Measurements from ENCODE around the gene NFATC1.

Gene NFATC1

GRCh38 chr18:79459946-79460480 lies 64.3 kb downstream of the NFATC1 start:
- DNase-seq: no peak

GRCh38 chr18:79460481-79461300 lies 65.0 kb downstream of the NFATC1 start:
- no peak for DNase-seq

GRCh38 chr18:79461627-79462026 lies 65.9 kb downstream of the NFATC1 start:
- no peak for DNase-seq

- no peak for DNase-seq
Observed at GRCh38 chr18:79463424-79463960, 67.8 kb downstream of the NFATC1 start.

DNA sequence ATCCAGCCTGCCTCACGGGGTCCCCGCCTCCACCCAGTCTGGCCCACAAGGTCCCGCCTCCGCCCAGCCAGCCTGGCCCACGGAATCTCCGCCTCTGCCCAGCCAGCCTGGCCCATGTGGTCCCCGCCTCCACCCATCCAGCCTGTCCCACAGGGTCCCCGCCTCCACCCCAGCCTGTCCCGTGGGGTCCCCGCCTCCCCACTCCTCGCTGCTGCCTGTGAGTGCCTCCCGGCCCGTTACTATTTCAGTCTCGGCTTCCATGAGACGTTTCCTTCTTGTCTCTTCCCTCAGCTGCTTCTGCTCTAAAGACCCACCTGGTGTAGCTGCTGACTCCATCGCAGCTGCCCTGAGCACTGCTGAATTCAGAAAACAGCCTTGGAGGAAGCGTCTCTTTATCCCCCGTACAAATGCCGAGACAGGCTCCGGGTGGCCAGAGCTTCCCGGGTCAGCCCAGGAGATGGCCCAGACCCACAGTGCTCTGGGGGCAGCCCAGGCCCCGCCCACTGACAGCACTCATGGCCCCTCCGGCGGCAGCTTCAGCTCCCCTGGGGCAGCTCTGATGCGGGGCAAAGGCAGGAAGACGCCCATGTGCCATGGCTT lies 69.8 kb downstream of the NFATC1 start:
- DNase-seq: no peak

GRCh38 chr18:79466591-79466990 lies 70.9 kb downstream of the NFATC1 start:
- DNase-seq: no peak

GRCh38 chr18:79467126-79467525 lies 71.4 kb downstream of the NFATC1 start:
- DNase-seq: no peak

DNA sequence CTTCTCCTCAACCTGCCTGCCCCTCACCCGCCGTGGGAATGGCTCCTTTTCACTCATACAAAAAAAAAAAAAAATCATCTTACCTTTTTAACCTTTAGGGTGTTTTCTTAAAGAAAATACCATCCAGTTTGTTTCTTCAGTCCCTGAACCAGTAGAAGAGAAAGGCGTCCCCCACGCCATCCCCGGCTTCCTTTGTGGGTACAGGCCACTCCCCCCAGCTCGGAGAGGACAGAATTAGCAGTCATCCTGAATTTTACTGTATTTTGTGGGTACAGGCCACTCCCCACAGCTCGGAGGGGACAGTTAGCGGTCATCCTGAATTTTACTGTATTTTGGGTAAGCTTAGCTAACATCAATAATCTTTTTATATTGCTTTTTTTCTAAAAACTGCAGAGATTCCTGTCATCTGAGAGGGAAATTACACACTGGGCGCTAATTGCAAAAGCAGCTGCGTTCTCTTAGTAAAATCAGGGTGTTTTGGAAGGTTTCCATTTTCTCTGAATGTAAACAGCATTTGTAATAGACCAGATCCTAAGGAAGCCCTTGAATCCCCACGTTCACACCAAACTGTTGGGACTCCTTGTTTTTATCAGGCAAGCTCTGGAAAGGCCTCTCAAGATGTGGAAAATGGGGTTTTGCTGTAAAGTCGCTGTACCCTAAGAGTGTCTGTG lies 72.5 kb downstream of the NFATC1 start:
- DNase-seq: no peak

- DNase-seq: no peak
Observed at GRCh38 chr18:79469309-79469708, 73.6 kb downstream of the NFATC1 start.

DNA sequence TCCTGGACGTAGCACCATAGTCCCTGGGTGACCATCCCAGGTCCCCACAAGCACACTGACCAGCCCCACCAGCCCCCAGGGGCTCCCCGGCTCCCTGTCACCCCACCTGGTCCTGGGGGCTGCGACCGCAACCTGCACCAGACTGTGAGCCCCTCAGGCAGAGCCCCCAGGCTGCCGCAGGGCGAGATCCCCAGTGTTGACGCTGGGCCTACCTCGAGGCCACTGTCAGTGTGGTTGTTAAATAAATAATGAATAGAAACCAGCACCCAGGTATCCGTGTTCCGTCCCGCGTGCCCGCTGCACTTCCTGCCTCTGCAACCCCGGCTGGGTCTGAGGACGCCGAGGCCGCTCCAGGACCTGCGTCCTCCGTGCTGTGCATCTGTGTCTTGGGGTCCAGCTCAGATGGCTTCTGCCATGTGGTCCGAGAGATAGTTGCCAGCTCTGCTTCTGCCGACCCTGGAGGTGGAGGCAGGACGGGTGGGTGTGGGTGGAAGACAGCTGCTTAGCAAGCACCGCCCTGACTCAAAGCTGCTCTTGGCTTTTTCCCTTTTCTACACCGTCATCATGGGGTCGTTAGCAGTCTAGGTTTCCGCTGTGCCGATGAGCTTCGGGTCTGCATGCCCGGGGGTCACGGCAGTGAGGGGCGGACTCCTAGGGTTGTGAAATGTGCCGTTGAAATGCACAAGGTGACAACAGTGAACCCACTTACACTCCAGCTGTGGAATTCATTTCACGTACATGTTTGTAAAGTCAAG lies 74.2 kb downstream of the NFATC1 start:
- no peak for DNase-seq

GRCh38 chr18:79470547-79470946 lies 74.8 kb downstream of the NFATC1 start:
- no peak for DNase-seq

DNA sequence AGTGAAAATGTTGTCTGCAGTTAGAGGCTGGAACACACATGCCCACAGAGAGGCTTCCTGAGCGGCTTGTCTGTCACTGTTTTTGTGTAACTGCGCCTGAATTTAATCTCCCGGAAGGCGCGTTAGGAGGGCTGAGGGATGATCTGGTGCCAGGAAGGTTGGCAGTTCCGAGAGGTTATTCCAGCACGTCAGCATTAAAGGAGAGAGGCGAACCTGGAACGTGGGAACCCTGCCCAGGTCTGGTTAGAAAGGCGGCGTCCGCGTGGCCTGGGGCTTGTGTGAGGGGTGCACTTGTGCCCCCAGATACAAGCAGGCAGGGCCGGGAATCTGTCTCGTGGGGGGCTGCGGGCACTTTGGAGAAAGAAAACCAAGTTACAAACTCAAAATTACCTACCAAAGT lies 75.3 kb downstream of the NFATC1 start:
- no peak for DNase-seq

GRCh38 chr18:79471597-79471996 lies 75.9 kb downstream of the NFATC1 start:
- DNase-seq: no peak

GRCh38 chr18:79472176-79472575 lies 76.4 kb downstream of the NFATC1 start:
- DNase-seq: no peak

DNA sequence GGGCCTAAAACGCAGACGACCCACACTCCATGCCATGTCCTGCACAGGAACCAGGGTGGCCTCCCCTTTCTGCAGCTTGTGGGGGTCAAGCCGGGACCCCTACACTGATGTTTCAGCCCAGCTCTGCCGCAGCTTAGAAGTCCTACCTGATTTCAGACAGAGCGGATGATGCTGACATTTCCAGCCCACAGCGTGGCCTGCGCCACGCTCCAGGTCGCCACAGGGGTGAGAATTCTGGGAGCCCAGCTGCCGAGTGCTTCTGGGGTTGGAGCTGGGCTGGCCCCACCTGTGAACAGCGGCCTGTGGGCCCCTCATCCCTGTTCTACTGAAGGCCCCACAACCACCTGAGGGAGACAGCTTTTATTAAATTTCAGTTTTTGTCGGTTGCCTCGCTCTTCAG lies 77.2 kb downstream of the NFATC1 start:
- DNase-seq: no peak

GRCh38 chr18:79476031-79476917 lies 80.5 kb downstream of the NFATC1 start:
- no peak for DNase-seq

DNA sequence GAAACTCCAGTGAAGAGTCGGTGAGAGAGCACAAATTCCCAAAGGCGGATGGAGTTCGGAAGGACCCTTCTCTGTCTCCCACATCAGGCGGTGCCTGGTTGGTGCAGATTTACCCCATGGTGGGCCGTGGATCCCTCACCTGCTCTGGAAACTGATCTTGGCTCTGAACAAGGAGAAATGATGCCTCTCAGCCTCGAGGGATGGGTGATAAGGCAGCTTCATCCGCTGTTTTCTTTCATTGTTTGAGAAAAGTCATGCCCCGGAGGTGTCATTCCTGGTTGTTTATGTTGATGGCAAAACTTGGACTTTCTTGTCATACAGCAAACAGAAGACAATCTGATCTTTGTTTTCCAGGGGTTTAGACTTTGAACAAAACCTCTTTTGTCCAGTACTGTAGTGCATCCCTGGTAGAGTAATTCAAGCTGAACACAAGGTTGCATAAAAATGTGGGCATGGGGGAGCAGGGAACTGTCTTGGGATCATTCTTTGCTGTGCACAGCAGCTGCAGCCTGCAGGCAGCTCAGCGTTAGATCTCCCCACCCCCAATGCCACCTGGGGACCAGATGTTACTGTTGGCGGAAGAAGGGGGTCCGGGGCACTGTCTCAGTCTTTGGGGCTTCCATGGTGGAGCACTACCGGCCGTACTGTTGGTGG lies 81.3 kb downstream of the NFATC1 start:
- DNase-seq: no peak

DNA sequence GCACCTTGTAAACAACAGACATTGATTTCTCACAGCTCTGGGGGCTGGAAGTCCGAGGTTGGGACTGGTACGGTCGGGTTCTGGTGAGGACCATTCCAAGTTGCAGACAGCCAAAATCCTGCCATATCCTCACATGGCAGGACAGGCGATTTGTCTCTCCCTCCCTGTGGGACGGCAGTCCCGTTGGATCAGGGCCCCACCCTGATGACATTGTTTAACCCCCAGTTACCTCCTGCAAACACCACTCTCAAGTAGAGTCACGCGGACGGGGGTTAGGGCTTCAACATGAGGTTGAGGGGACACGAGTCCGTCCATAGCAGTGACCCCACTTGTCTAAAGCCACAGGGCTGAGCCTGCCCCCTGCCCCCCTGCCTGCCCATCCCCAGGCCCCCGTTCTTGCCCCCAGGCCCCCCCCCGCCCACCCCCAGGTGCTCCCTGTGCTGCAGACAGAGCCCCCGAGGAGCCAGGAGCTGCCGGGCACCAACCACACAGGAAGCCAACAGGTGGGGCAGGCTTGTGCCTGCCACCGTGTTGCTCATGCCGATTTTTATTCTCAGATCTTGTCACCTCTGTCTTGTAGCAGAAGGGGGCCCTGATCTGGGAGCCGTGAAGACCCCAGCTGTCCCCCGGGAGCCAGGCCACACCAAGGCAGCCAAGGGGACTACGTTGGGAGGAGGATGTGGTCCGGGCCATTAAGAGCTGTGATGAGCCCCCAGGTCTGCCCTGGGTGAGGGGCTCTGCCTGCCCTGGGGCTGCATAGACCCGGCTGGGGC lies 82.2 kb downstream of the NFATC1 start:
- no peak for DNase-seq

DNA sequence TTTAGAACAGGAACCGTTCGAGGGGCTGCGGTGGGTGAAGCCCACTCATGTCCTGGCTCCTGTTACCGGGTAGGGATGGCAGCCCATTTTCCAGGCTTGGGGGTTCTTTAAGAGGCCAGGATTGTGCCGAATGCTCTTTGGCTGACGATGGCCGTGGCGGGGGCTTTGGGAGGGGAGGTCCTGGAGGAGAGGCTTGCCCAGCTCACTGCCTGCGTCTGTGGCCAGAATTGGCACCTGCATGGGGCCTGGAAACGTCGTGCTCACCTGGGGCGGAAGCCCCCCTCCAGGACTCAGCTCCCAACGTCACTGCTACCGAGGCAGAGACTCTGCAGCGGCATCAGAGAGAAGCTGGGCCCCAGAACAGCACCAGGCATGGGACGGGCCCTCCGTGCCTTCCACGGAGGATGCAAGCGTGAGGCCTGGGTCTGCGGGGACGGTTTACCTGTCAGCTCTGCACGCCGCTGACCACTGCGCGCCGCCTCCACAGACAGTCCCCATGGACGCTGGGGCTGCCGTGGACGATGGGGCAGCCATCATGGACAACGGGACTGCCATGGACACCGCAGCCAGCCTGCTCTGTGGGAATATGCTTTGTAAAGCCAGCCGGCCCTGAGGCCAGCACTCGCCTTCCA lies 82.9 kb downstream of the NFATC1 start:
- DNase-seq: no peak

Data from GDM1 (cell line).